ENCODE measurements around the gene ARL14EP.

The ARL14EP gene

DNA sequence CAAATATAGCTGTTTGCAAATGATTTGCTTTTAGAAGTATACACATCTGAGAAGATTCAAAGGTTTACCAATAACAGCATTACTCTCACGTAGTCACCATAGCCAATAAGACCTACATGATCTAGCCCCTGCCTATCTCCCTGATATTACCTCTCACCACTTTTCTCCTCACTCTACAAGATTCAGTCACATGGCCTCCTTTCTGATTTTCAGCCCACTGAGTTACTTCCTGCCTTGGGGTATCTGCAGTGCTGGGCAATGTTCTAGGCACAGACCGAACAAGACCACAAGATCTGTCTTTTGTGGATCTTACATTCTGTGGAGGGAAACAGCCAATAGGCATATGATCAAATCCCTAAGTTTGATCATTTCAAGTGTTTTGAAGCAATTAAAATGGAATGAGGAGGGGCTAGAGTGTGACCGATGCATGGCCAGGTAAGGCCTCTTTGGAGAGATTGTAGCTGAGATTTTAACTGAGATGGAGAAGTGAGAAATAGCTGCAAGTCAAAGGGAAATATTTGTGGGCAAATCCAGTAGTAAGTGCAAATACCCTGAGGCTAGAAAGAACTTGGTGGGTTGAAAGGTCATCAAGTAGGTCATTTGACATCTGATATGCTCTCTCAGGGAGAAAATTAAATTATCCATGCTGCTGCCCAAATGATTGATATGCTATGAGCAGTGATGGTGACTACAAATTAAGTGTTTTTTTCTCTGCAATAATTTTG lies 43.1 kb downstream of the ARL14EP start:
- Histone ChIP-seq H3K27me3 (ENCODE audit: insufficient read depth, low read length, poor library complexity) (no peaks in the 10 kb centered on the region), H4K8ac (ENCODE audit: low read depth, low read length) (no peak overlapping the region), H2BK15ac (replicated peaks; ENCODE audit: low read depth) (no peak overlapping the region), H3K4me2 (ENCODE audit: low read length) (no peak overlapping the region), H3K79me2 (ENCODE audit: control insufficient read depth, insufficient read depth, low read length) (no peaks in the 10 kb centered on the region), H3K4me1 (ENCODE audit: control insufficient read depth, low read depth, low read length) (no peaks in the 10 kb centered on the region), H3K9ac (ENCODE audit: low read length) (no peak overlapping the region), H3K27ac (ENCODE audit: low read depth, low read length) (no peak overlapping the region), H2BK120ac (ENCODE audit: low read depth, low read length) (no peak overlapping the region), H3K36me3 (ENCODE audit: control insufficient read depth, insufficient read depth, low read length) (no peaks in the 10 kb centered on the region), H3K4me3 (ENCODE audit: low read length) (no peak overlapping the region), H2BK5ac (ENCODE audit: low read length) (no peak overlapping the region), H3K23ac (ENCODE audit: low read length) (no peak overlapping the region), H4K5ac (ENCODE audit: low read length) (no peak overlapping the region), H3K79me1 (ENCODE audit: low read length) (no peaks in the 10 kb centered on the region), H3K18ac (ENCODE audit: low read length) (no peak overlapping the region), H2AK5ac (ENCODE audit: low read length) (no peak overlapping the region), H3K56ac (ENCODE audit: low read length) (no peak overlapping the region), H3K4ac (ENCODE audit: low read depth, low read length) (no peak overlapping the region)
- no CpG with 5 or more reads among the region's 3 CpGs for WGBS (ENCODE audit: extremely low coverage, insufficient coverage, low lambda C conversion rate)
- DNase-seq: peak; percentile 30

- H3K4me2 ChIP-seq (ENCODE audit: low read length): no peak overlapping the region
- H3K9ac ChIP-seq (ENCODE audit: low read length): no peak overlapping the region
- H3K79me2 ChIP-seq (ENCODE audit: control insufficient read depth, insufficient read depth, low read length): no peaks in the 10 kb centered on the region
- no CpG with 5 or more reads among the region's 4 CpGs for WGBS (ENCODE audit: extremely low coverage, insufficient coverage, low lambda C conversion rate)
- H3K27me3 ChIP-seq (ENCODE audit: insufficient read depth, low read length, poor library complexity): no peaks in the 10 kb centered on the region
- no peak overlapping the region for H2BK15ac ChIP-seq (replicated peaks; ENCODE audit: low read depth)
- no peak overlapping the region for H2BK5ac ChIP-seq (ENCODE audit: low read length)
- DNase-seq: no peak
- no peaks in the 10 kb centered on the region for H3K36me3 ChIP-seq (ENCODE audit: control insufficient read depth, insufficient read depth, low read length)
- H3K56ac ChIP-seq (ENCODE audit: low read length): no peak overlapping the region
- H3K4ac ChIP-seq (ENCODE audit: low read depth, low read length): no peak overlapping the region
- H3K23ac ChIP-seq (ENCODE audit: low read length): no peak overlapping the region
- H2BK120ac ChIP-seq (ENCODE audit: low read depth, low read length): no peak overlapping the region
- H2AK5ac ChIP-seq (ENCODE audit: low read length): no peak overlapping the region
- no peaks in the 10 kb centered on the region for H3K79me1 ChIP-seq (ENCODE audit: low read length)
- no peak overlapping the region for H4K5ac ChIP-seq (ENCODE audit: low read length)
- H4K8ac ChIP-seq (ENCODE audit: low read depth, low read length): no peak overlapping the region
- H3K27ac ChIP-seq (ENCODE audit: low read depth, low read length): no peak overlapping the region
- no peak overlapping the region for H3K4me3 ChIP-seq (ENCODE audit: low read length)
- no peaks in the 10 kb centered on the region for H3K4me1 ChIP-seq (ENCODE audit: control insufficient read depth, low read depth, low read length)
- H3K18ac ChIP-seq (ENCODE audit: low read length): no peak overlapping the region
Observed at GRCh38 chr11:30368394-30368793, 45.5 kb downstream of the ARL14EP start.

DNA sequence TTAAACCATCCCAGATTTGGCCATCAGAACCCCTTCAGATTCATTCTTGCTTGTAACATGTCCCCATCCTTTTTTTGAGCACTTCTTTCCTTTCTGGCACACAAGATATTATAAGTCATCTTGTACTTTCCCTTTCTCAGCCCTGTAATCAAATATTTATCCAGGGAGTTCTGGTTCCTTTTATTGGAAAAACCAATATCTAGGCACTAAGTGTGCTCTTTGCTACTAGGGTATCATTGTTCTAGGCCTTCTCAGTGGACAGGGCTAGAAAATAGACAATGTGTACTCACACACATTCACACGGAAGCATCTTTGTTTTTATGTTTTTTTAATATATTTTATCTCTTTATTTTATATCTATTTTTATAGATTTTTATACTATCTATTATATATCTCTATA lies 47.3 kb downstream of the ARL14EP start:
- Histone ChIP-seq H4K8ac (ENCODE audit: low read depth, low read length) (no peak overlapping the region), H3K27me3 (ENCODE audit: insufficient read depth, low read length, poor library complexity) (no peaks in the 10 kb centered on the region), H3K4me2 (ENCODE audit: low read length) (no peak overlapping the region), H3K4me1 (ENCODE audit: control insufficient read depth, low read depth, low read length) (no peaks in the 10 kb centered on the region), H3K79me1 (ENCODE audit: low read length) (no peaks in the 10 kb centered on the region), H3K36me3 (ENCODE audit: control insufficient read depth, insufficient read depth, low read length) (no peaks in the 10 kb centered on the region), H2AK5ac (ENCODE audit: low read length) (no peak overlapping the region), H3K23ac (ENCODE audit: low read length) (no peak overlapping the region), H4K5ac (ENCODE audit: low read length) (no peak overlapping the region), H2BK5ac (ENCODE audit: low read length) (no peak overlapping the region), H3K4me3 (ENCODE audit: low read length) (no peak overlapping the region), H2BK15ac (replicated peaks; ENCODE audit: low read depth) (no peak overlapping the region), H3K9ac (ENCODE audit: low read length) (no peak overlapping the region), H3K18ac (ENCODE audit: low read length) (no peak overlapping the region), H3K4ac (ENCODE audit: low read depth, low read length) (no peak overlapping the region), H3K56ac (ENCODE audit: low read length) (no peak overlapping the region), H3K79me2 (ENCODE audit: control insufficient read depth, insufficient read depth, low read length) (no peaks in the 10 kb centered on the region), H3K27ac (ENCODE audit: low read depth, low read length) (no peak overlapping the region), H2BK120ac (ENCODE audit: low read depth, low read length) (no peak overlapping the region)
- DNase-seq: no peak
- no CpG with 5 or more reads among the region's 1 CpG for WGBS (ENCODE audit: extremely low coverage, insufficient coverage, low lambda C conversion rate)

GRCh38 chr11:30377347-30377746 lies 54.4 kb downstream of the ARL14EP start:
- Histone ChIP-seq H3K23ac (ENCODE audit: low read length) (no peak overlapping the region), H3K9ac (ENCODE audit: low read length) (no peak overlapping the region), H2AK5ac (ENCODE audit: low read length) (no peak overlapping the region), H4K5ac (ENCODE audit: low read length) (no peak overlapping the region), H2BK5ac (ENCODE audit: low read length) (no peak overlapping the region), H3K4me1 (ENCODE audit: control insufficient read depth, low read depth, low read length) (peaks cover 2% of the 10 kb centered on the region), H3K79me2 (ENCODE audit: control insufficient read depth, insufficient read depth, low read length) (no peaks in the 10 kb centered on the region), H2BK120ac (ENCODE audit: low read depth, low read length) (no peak overlapping the region), H3K56ac (ENCODE audit: low read length) (no peak overlapping the region), H3K27me3 (ENCODE audit: insufficient read depth, low read length, poor library complexity) (no peaks in the 10 kb centered on the region), H3K79me1 (ENCODE audit: low read length) (no peaks in the 10 kb centered on the region), H3K4me2 (ENCODE audit: low read length) (no peak overlapping the region), H4K8ac (ENCODE audit: low read depth, low read length) (no peak overlapping the region), H3K4ac (ENCODE audit: low read depth, low read length) (no peak overlapping the region), H2BK15ac (replicated peaks; ENCODE audit: low read depth) (no peak overlapping the region), H3K36me3 (ENCODE audit: control insufficient read depth, insufficient read depth, low read length) (no peaks in the 10 kb centered on the region), H3K27ac (ENCODE audit: low read depth, low read length) (no peak overlapping the region), H3K4me3 (ENCODE audit: low read length) (no peak overlapping the region), H3K18ac (ENCODE audit: low read length) (no peak overlapping the region)
- DNase-seq: no peak
- no CpG with 5 or more reads among the region's 2 CpGs for WGBS (ENCODE audit: extremely low coverage, insufficient coverage, low lambda C conversion rate)

GRCh38 chr11:30380846-30381245 lies 57.9 kb downstream of the ARL14EP start:
- Histone ChIP-seq H2BK120ac (ENCODE audit: low read depth, low read length) (no peak overlapping the region), H2BK15ac (replicated peaks; ENCODE audit: low read depth) (no peak overlapping the region), H3K27ac (ENCODE audit: low read depth, low read length) (no peak overlapping the region), H2BK5ac (ENCODE audit: low read length) (no peak overlapping the region), H3K18ac (ENCODE audit: low read length) (no peak overlapping the region), H3K4ac (ENCODE audit: low read depth, low read length) (no peak overlapping the region), H2AK5ac (ENCODE audit: low read length) (no peak overlapping the region), H3K4me3 (ENCODE audit: low read length) (no peak overlapping the region), H3K79me2 (ENCODE audit: control insufficient read depth, insufficient read depth, low read length) (no peaks in the 10 kb centered on the region), H3K4me1 (ENCODE audit: control insufficient read depth, low read depth, low read length) (peaks cover 2% of the 10 kb centered on the region), H3K23ac (ENCODE audit: low read length) (no peak overlapping the region), H4K8ac (ENCODE audit: low read depth, low read length) (no peak overlapping the region), H3K79me1 (ENCODE audit: low read length) (no peaks in the 10 kb centered on the region), H3K56ac (ENCODE audit: low read length) (no peak overlapping the region), H3K4me2 (ENCODE audit: low read length) (no peak overlapping the region), H3K9ac (ENCODE audit: low read length) (no peak overlapping the region), H4K5ac (ENCODE audit: low read length) (no peak overlapping the region), H3K36me3 (ENCODE audit: control insufficient read depth, insufficient read depth, low read length) (no peaks in the 10 kb centered on the region), H3K27me3 (ENCODE audit: insufficient read depth, low read length, poor library complexity) (no peaks in the 10 kb centered on the region)
- no peak for DNase-seq

GRCh38 chr11:30381879-30382278 lies 59.0 kb downstream of the ARL14EP start:
- H3K4me1 ChIP-seq (ENCODE audit: control insufficient read depth, low read depth, low read length): peaks cover 2% of the 10 kb centered on the region

More at GRCh38 chr11:30381879-30382278, 59.0 kb downstream of the ARL14EP start:
- H3K18ac ChIP-seq (ENCODE audit: low read length): no peak overlapping the region
- no peak overlapping the region for H3K56ac ChIP-seq (ENCODE audit: low read length)
- WGBS (ENCODE audit: extremely low coverage, insufficient coverage, low lambda C conversion rate): no CpG with 5 or more reads among the region's 2 CpGs
- H4K8ac ChIP-seq (ENCODE audit: low read depth, low read length): no peak overlapping the region
- H3K4me2 ChIP-seq (ENCODE audit: low read length): no peak overlapping the region
- no peaks in the 10 kb centered on the region for H3K36me3 ChIP-seq (ENCODE audit: control insufficient read depth, insufficient read depth, low read length)
- no peaks in the 10 kb centered on the region for H3K79me1 ChIP-seq (ENCODE audit: low read length)
- no peak overlapping the region for H2BK120ac ChIP-seq (ENCODE audit: low read depth, low read length)
- no peak overlapping the region for H2AK5ac ChIP-seq (ENCODE audit: low read length)
- H3K9ac ChIP-seq (ENCODE audit: low read length): no peak overlapping the region
- no peaks in the 10 kb centered on the region for H3K27me3 ChIP-seq (ENCODE audit: insufficient read depth, low read length, poor library complexity)
- no peak overlapping the region for H3K23ac ChIP-seq (ENCODE audit: low read length)
- no peak overlapping the region for H4K5ac ChIP-seq (ENCODE audit: low read length)
- H3K4ac ChIP-seq (ENCODE audit: low read depth, low read length): no peak overlapping the region
- no peak overlapping the region for H3K27ac ChIP-seq (ENCODE audit: low read depth, low read length)
- H2BK15ac ChIP-seq (replicated peaks; ENCODE audit: low read depth): no peak overlapping the region
- no peaks in the 10 kb centered on the region for H3K79me2 ChIP-seq (ENCODE audit: control insufficient read depth, insufficient read depth, low read length)
- H2BK5ac ChIP-seq (ENCODE audit: low read length): no peak overlapping the region
- no peak overlapping the region for H3K4me3 ChIP-seq (ENCODE audit: low read length)
- DNase-seq: no peak
